Activated naive CD8-positive, alpha-beta T cell treated with anti-CD3 and anti-CD28 coated beads, Interleukin-2, amount 50 U/mL, for 24 hours (primary cell): ENCODE results near the gene POM121.
"Not testable (repeated sequence)": the region's sequence is repeated elsewhere in the genome, so short reads cannot be mapped to it uniquely, and the experiment has no call there.

ENCODE experiments used
- ATAC-seq: fragments of 150-1000 bp; cut with Tn5 transposase; one replicate; pipeline ENCODE4 v1.10.0; 2021
- DNase-seq: peaks from one replicate; pipeline ENCODE4 v3.0.0; 2021
- H3K27ac Mint-ChIP-seq: one replicate; pipeline ENCODE4 v1.8.0; 2021; ENCODE audit warnings: mild to moderate bottlenecking, mixed read lengths
- H3K27me3 Mint-ChIP-seq: one replicate; pipeline ENCODE4 v1.8.0; 2021; ENCODE audit warnings: mixed read lengths
- H3K36me3 Mint-ChIP-seq: one replicate; pipeline ENCODE4 v1.8.0; 2021; ENCODE audit warnings: low read depth, mixed read lengths
- H3K4me1 Mint-ChIP-seq: one replicate; pipeline ENCODE4 v1.8.0; 2021; ENCODE audit warnings: mixed read lengths
- H3K4me3 Mint-ChIP-seq: one replicate; pipeline ENCODE4 v1.8.0; 2021; ENCODE audit warnings: mild to moderate bottlenecking, moderate library complexity, mixed read lengths
- H3K9me3 Mint-ChIP-seq: one replicate; pipeline ENCODE4 v1.8.0; 2021; ENCODE audit warnings: mixed read lengths

The POM121 gene

DNA sequence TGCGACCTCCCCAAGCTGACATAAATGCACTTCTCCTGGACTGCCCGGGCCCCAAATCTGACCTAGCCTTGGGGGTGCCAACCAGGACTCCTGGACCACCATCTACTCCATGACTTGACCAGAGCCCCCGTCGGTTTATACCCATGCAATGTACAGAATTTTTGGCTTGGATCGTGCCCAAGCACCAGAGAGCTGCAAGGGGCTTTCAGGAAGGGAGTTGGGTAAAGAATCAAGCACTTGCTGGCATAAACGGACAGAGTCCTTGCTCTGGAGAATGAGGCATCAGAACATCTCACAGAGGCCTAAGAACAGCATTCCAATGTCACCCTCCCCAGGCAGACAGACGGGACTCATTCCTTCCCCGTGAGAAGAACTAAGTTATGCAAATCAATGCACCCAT is 38.2 kb downstream of the POM121 start:
- not testable (repeated sequence) for H3K27me3 Mint-ChIP-seq, H3K4me3 Mint-ChIP-seq, DNase-seq, H3K9me3 Mint-ChIP-seq, H3K4me1 Mint-ChIP-seq, H3K36me3 Mint-ChIP-seq, H3K27ac Mint-ChIP-seq, ATAC-seq

DNA sequence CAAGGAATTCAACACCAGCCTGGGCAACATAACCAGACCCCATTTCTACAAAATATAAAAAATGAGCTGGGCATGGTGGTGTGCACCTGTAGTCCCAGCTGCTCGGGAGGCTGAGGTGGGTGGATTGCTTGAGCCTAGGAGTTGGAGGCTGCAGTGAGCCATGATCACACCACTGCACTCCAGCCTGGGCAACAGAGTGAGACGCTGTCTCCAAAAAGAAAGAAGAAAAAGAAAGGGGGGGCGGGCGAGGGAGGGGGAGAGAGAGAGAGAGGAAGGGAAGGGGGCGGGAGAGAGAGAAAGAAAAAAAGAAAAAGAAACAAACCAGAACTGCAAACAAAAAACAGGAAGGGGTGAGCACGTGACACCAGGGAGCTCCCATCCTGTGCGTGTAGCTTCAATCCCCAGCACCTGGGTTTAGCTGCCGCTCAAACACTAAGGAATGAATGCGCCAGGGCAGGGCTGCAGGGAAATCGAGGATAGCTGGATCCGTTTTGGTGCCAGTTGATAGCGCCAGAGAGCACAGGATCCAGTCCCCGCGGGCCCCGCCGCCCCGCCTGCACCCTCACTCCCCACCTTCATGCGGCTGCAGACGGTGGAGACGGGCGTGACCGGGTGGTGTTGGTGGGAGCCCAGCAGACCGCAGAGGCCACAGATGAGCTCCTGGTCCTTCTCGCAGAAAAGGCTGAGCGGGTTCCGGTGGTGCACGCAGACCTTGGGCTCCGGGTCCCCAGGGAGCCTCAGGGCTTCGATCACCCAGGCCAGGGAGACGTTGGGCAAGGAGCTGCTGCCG is 40.5 kb downstream of the POM121 start:
- not testable (repeated sequence) for H3K4me1 Mint-ChIP-seq, H3K27ac Mint-ChIP-seq, H3K4me3 Mint-ChIP-seq, H3K36me3 Mint-ChIP-seq, H3K9me3 Mint-ChIP-seq, H3K27me3 Mint-ChIP-seq, DNase-seq
- ATAC-seq = peak; percentile 50

DNA sequence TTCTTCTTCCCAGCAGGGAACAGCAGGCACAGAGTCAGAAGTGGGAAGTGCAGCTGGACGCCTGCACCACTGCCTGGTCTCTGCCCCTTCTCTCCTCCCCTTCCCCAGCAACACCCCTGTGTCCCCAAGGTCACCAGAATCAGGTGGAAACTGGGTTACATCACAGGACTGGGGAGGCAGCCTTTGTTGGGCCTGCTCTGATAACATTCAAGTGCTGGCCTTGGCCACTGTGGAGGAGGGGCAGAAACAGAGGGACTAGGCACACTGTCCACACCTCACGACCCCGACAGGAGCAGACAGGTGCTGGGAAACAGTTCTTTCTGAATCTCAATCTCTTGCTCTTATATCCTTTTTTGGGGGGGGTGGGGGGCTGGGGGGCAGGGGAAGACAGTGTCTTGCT is 42.0 kb downstream of the POM121 start:
- not testable (repeated sequence) for H3K36me3 Mint-ChIP-seq, H3K27ac Mint-ChIP-seq, H3K9me3 Mint-ChIP-seq, DNase-seq, ATAC-seq, H3K4me1 Mint-ChIP-seq, H3K4me3 Mint-ChIP-seq, H3K27me3 Mint-ChIP-seq

DNA sequence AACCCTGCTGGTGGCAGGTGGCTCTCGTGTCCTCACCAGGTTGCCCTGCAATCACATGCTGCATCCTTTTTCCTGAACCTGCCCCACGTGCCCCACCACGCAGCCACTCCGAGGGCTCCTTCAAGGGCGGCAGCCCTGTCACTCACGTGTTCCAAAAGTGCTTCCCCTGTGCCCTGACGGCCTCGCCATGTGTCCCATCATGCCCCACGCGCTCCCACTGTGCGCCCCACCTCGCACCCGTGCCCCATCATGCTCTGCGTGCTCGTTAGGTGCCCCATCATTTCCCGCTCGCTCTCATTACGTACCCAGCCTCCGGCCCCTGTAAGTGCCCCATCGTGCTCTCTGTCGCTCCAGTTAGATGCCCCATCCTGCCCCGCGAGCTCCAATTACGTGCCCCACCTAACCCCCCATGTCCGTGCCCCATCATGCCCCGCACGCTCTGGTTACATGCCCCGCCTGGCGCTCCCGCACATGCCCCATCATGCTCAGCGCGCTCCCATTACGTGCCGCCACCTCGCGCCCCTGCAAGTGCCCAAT is 44.2 kb downstream of the POM121 start, which contains the start of gene TRIM74:
TSS of gene TRIM74 (minus strand) at position 487 of the 537 bp plus-strand sequence. CDS start 3,309 bp downstream, outside the sequence.
- H3K4me1 Mint-ChIP-seq, H3K9me3 Mint-ChIP-seq, H3K4me3 Mint-ChIP-seq, DNase-seq, H3K36me3 Mint-ChIP-seq, H3K27ac Mint-ChIP-seq, H3K27me3 Mint-ChIP-seq, ATAC-seq: not testable (repeated sequence)

DNA sequence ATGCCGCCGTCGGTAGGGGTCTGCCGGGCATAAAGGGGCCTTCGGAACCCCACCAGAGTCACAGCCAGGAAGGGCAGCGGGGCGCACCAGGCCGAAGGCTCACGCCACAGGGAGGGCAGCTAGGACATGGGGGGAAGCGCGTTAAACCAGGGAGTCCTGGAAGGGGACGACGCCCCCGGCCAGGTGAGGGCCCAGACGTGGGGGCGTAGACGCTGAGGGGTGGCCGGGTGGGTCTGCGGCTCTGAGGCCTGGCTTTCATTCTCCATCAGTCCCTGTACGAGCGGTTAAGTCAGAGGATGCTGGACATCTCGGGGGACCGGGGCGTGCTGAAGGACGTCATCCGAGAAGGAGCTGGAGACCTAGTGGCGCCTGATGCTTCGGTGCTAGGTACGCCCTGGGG is 44.8 kb downstream of the POM121 start:
- H3K9me3 Mint-ChIP-seq, H3K27ac Mint-ChIP-seq, H3K27me3 Mint-ChIP-seq, H3K36me3 Mint-ChIP-seq, H3K4me1 Mint-ChIP-seq, ATAC-seq, H3K4me3 Mint-ChIP-seq, DNase-seq: not testable (repeated sequence)

DNA sequence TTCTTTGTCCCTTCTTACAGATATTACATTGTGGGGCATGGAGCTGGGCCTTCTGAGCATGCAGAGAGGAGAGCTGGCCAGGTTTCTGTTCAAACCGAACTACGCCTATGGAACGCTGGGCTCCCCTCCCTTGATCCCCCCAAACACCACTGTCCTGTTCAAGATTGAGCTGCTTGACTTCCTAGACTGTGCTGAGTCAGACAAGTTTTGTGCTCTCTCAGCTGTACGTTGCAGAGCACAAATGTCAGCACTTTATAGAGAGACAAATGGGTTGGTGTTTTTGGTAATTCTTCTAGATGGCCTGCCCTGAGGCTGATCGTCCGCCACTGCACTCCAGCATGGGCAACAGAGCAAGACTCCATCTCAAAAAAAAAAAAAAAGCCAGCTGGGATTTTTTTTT is 46.6 kb downstream of the POM121 start:
- H3K27ac Mint-ChIP-seq, H3K9me3 Mint-ChIP-seq, DNase-seq, H3K4me3 Mint-ChIP-seq, ATAC-seq, H3K36me3 Mint-ChIP-seq, H3K4me1 Mint-ChIP-seq, H3K27me3 Mint-ChIP-seq: not testable (repeated sequence)

DNA sequence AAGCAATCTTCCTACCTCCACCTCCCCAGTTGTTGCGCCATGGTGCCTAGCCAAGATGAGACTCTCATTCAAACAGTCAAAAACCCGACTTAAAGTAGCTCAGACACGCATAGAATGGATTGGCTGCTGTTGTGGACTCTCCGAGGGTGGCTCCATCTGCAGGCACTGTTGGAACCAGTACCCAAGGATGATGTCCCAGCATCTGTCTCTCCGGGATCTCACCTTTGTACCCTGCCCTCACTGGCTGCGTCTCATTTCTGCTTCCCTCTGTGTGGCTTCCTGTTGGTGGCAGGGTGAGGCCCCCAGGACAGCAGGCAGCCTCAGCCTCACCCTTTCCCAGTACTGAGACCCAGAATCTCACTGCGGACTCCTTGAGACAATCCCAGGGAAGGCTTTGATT is 49.9 kb downstream of the POM121 start:
- H3K9me3 Mint-ChIP-seq, H3K27ac Mint-ChIP-seq, H3K4me3 Mint-ChIP-seq, ATAC-seq, H3K27me3 Mint-ChIP-seq, DNase-seq, H3K4me1 Mint-ChIP-seq, H3K36me3 Mint-ChIP-seq: not testable (repeated sequence)

DNA sequence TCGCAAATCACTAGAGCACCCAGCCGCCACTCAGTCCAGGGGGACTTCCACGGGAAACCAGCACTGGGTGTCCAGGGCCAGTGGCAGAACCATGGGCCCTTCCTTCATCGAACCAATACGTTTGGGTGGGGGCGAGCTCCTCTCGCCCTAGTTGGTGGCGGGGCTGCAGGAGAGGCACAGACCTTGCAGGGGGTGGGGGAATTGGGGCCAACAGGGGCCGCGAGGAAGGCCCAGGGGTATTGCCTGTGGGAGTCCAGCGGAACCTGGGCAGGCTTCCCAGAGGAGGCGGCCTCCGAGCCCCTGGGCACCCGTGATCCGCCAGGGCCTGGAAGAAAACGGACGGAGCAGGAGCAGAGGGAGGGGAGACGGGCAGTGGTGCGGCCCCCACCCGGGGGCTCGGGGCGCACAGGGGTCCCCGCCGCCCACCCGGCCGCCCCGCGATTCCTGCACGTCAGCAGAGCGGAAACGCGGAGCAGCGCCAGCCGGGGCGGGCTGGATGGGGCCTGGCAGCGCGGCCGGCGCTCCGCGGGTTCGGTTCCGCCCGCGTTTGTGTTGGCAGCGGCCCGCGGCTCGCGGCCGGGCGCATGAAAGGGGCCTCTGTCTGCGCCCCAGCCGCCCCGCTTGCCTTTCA is 50.9 kb downstream of the POM121 start:
- not testable (repeated sequence) for H3K4me3 Mint-ChIP-seq, H3K27me3 Mint-ChIP-seq, DNase-seq, H3K36me3 Mint-ChIP-seq, ATAC-seq, H3K9me3 Mint-ChIP-seq, H3K27ac Mint-ChIP-seq, H3K4me1 Mint-ChIP-seq

DNA sequence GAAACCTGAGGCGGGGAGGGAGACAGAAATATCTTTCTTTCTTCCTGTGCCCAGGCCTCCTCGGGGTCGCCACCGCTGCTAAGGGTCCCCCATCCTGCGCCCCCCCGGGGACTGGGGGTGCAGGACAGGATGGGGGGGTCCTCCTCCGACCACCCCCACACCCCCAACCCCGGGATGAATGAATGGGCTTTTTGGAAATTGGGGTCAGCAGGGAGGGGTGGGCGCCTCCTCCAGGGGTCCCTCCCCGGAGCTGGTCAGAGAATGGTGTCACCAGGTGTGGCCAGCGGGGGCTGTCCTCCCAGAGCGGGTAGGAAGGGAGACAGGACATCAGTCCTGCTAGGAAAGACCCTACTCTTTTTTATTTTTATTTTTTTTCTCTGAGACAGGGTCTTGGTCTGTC is 51.5 kb downstream of the POM121 start:
- H3K27me3 Mint-ChIP-seq, H3K4me1 Mint-ChIP-seq, H3K9me3 Mint-ChIP-seq, H3K4me3 Mint-ChIP-seq, H3K27ac Mint-ChIP-seq, ATAC-seq, H3K36me3 Mint-ChIP-seq, DNase-seq: not testable (repeated sequence)

DNA sequence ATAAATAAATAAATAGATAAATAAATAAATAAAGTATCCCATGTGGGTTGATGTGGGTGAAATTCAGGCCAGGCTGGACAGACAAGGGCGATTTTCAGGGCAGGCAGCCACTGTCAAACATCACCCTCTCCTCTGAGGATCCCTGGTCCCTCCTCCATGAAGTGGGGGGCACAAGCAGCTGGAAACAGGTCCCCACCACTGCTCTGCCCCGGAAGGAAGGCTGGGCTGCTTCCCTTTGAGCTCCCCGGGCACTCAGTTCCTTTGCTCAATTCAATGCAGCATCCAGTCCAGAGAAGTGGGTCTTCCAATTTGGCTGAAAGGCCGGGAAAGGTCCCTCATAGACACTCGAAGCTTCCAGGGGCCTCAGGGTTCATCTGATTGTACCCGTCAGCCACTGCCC is 55.5 kb downstream of the POM121 start:
- ATAC-seq, H3K4me1 Mint-ChIP-seq, H3K27me3 Mint-ChIP-seq, H3K4me3 Mint-ChIP-seq, H3K36me3 Mint-ChIP-seq, H3K27ac Mint-ChIP-seq, DNase-seq, H3K9me3 Mint-ChIP-seq: not testable (repeated sequence)

DNA sequence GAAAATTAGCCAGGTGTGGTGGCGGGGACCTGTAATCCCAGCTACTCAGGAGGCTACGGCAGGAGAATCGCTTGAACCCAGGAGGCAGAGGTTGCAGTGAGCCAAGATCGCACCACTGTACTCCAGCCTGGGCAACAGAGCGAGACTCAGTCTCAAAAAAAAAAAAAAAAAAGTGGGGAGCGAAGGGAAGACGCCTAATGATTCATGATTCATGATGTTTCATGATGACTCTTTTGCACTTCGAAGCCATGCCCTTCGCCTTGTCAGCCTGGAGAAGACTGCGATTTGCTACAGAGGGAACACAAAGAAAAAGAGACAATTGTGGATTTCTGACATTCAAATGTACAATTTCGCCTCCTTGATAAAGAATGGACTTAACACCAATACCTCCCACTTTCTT is 57.2 kb downstream of the POM121 start:
- not testable (repeated sequence) for H3K4me1 Mint-ChIP-seq, DNase-seq, H3K4me3 Mint-ChIP-seq, H3K36me3 Mint-ChIP-seq, H3K9me3 Mint-ChIP-seq, ATAC-seq, H3K27ac Mint-ChIP-seq, H3K27me3 Mint-ChIP-seq

DNA sequence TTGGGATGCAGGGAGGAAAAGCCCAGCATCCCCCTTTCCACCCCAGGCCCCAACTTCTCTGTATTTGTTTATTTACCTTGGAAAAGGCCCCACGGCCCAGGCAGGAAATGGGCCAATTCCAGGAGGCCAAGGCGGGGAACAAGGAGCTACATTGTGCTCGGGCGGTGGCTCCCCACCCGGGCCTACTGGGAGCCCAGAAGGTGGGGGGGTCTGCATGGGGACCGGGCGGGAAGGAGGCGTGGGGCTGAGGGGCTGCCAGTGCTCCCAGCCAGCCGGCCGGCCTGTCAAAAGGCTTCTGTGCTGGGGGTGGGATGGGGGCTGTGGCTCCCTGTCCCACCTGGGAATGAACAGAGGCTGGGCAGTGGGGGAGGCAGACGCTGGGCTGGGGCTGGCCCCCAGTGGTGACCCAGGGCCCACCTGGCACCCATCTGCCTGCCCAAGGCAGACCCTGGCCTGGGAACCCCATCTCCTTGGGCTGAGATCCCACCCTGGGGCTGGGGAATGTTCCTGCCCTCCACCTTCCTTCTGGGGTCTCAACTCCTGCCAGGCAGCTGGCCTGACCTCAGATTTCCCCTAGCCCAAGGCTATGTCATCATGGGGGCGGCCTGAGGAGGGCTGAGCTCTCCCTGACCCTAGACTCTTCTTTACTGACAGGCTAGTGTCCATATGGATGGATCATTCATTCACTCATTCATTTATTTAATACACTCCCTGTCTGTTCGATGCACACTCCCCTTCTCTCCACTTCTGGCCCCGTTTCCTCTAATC is 65.4 kb downstream of the POM121 start:
- not testable (repeated sequence) for H3K4me1 Mint-ChIP-seq, DNase-seq, H3K9me3 Mint-ChIP-seq, H3K4me3 Mint-ChIP-seq, ATAC-seq, H3K27me3 Mint-ChIP-seq, H3K27ac Mint-ChIP-seq, H3K36me3 Mint-ChIP-seq

DNA sequence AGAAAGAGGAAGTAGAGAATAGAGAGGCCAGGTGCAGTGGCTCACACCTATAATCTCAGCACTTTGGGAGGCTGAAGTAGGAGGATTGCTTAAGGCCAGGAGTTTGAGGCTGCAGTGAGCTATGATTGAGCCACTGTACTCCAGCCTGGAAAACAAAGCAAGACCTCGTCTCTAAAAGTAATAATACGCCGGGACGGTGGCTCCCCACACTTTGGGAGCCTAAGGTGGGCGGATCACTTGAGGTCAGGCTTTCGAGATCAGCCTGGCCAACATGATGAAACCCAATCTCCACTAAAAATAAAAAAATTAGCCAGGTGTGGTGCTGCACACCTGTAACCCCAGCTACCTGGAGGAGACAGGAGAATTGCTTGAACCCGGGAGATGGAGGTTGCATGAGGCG is 70.6 kb downstream of the POM121 start:
- H3K4me3 Mint-ChIP-seq, H3K9me3 Mint-ChIP-seq, H3K4me1 Mint-ChIP-seq, H3K27me3 Mint-ChIP-seq, DNase-seq, H3K27ac Mint-ChIP-seq, H3K36me3 Mint-ChIP-seq, ATAC-seq: not testable (repeated sequence)

DNA sequence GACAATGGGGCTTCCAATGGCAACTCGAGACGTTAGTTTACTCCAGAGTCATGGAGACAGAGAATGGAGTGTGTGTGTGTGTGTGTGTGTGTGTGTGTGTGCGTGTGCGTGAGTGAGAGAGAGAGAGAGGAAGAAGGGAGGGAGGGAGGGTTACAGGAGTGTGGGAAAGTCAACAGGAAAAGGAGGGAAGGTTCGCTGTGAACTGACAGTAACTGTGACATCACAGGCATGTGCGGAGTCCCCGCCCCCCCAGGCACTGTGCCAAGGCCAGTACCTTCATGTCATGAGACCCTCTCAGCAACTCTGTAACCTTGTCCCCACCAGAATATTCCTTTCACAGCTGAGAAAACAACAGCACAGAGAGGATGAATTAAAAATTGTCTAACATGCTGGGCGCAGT is 72.6 kb downstream of the POM121 start:
- not testable (repeated sequence) for H3K27me3 Mint-ChIP-seq, H3K4me1 Mint-ChIP-seq, H3K36me3 Mint-ChIP-seq, H3K9me3 Mint-ChIP-seq, DNase-seq, ATAC-seq, H3K27ac Mint-ChIP-seq, H3K4me3 Mint-ChIP-seq
